HG03060 (cell line): Measurements from ENCODE around the gene NID1.
"Not testable (repeated sequence)": the region's sequence is repeated elsewhere in the genome, so short reads cannot be mapped to it uniquely, and the experiment has no call there.

Source experiments
- ATAC-seq: cut with Tn5 transposase; IDR thresholded peaks from one replicate; pipeline ENCODE4 v1.9.1; 2021; ENCODE audit warnings: low read depth, moderate number of reproducible peaks; ENCODE audit not compliant: unreplicated experiment

Gene NID1

DNA sequence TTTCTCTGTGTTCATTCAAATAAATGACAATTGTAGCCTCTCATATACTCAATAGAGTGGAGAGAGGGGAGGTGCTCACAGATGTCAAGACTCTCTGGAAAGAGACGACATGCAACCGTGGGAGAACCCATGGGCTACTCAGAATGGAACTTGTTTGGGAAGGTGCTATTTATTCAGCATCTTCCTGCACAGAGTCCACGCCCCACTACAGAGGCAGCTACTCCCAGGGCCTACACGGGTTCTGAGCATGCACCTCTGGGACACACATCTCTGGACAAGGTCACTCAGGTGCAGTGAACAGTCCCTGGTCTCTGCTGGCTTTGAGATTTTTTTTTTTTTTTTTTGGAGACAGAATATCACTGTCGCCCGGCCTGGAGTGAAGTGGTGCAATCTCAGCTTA, 64.1 kb downstream of the NID1 start:
- ATAC-seq = no peak

GRCh38 chr1:235999259-235999925, 65.5 kb downstream of the NID1 start:
- ATAC-seq = peak; percentile 70

GRCh38 chr1:235998812-235999211, 66.1 kb downstream of the NID1 start:
- ATAC-seq = peak; percentile 13

DNA sequence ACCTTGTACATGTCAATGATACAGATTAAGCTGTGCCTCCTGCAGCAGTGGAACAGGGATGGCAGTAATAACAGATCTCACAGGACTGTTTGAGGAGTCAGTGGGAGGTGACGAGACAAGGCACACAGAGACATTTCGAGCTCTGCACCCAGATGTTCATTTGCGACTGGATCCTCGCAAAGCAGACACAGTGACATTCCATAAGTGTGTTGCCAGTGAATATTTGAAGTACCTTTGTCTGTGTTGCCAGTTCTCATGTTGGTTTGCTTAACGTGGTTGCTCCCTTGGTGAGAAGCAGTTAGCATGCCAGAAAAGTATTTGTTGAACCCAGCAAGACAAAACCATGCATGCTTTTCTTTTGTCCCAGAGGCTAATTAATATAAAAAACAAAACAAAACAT, 67.0 kb downstream of the NID1 start:
- no peak for ATAC-seq

DNA sequence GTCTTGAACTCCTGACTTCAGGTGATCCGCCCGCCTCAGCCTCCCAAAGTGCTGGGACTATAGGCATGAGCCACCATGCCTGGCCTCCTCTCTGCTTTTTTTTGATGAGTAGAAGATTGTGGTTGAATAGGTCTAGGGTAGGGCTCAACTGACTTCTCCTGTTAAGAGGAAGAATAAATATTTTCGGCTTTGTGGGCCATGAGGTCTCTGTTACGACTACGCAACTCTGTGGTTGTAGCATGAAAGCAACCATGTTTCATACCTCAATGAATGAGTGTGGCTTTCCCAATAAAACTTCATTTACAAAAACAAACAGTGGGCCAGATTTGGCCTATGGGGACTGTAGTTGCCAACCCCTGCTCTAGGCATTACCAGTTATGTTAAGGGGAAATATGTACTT, 67.8 kb downstream of the NID1 start:
- no peak for ATAC-seq

DNA sequence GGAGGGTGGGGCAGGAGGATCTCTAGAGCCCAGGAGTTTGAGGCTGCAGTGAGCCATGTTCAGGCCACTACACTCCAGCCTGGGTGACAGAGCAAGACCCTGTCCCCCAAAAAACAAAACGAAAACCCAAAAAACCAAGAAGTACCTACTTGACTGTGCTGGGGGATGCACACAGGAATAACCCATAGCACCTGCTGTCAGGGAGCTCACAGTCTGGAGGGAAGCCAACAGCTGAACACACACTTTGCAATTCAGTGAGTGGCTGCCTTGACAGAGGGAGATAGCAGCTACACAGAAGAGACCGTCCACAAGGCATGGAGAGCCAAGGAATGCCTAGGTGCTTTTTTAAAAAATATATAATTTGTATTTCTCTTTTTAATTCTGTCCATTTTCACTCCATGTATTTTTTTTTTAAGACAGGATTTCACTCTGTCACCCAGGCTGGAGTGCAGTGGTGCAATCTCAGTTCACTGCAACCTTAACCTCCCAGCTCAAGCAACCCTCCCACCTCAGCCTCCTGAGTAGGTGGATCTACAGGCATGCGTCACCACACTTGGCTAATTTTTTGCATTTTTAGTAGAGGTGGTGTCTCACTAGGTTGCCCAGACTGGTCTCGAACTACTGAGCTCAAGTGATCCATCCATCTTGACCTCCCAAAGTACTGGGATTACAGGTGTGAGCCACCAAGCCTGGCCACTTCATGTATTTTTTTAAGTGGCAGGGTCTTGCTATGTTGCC, 68.7 kb downstream of the NID1 start:
- ATAC-seq = no peak

DNA sequence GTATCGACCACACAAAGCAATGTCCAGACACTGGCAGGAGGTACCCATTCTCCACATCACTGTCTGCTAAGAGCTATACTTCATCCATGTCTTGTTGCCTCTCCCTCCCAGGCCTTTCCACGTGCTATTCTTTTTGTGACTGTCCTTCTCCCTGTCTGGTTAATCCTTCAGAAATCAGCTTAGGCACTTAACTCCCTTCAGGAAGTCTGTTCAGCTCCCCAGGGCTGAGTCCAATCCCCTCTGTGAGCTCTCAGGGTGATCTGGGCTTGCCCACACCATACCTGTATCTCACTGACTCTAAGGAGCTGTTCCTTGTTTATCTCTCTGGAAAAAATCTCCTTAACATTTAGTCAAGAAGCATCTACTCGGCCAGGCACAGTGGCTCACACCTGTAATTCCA, 69.4 kb downstream of the NID1 start:
- ATAC-seq = no peak

DNA sequence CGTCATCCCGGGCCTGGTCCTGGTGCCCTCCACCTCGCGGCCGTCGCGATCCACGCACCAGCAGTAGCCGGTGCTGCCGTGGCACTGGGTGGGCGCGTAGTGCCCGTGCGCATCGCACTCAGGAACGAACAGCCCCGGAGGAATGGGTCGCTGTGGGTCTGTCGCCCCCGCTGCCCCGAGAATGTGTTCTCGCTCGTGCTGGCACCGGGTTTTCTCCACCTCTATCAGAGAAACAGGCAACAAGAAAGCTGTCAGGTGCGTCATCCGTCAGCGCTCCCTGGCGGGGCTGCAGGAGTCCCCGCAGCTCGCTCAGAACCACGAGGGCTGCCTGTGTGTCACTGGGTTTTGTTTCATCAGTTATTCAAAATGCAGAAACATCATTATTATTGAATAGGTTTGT, 71.2 kb downstream of the NID1 start:
- ATAC-seq = no peak

DNA sequence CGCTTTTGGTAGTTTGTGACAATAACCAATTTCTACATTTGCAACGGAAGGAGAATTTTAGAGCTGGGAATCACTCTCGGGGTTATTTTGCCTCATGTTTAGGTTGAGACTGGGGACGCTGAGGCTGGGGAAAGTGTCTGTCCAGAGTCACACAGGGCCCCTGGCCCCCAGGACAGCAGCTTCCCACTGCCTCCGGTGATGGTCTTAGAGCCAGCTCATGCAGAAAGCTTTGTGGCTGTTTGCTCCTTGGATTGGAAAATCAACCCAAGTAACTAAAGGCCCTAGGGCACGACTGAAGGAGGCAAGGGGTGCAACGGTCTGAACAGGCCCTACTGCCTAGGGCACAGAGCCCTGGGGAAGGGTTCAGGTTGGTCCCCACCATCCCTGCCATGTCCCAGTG, 72.0 kb downstream of the NID1 start:
- ATAC-seq = no peak

- no peak for ATAC-seq
Observed at GRCh38 chr1:235992346-235992745, 72.5 kb downstream of the NID1 start.

- no peak for ATAC-seq
Observed at GRCh38 chr1:235990330-235990795, 74.5 kb downstream of the NID1 start.

DNA sequence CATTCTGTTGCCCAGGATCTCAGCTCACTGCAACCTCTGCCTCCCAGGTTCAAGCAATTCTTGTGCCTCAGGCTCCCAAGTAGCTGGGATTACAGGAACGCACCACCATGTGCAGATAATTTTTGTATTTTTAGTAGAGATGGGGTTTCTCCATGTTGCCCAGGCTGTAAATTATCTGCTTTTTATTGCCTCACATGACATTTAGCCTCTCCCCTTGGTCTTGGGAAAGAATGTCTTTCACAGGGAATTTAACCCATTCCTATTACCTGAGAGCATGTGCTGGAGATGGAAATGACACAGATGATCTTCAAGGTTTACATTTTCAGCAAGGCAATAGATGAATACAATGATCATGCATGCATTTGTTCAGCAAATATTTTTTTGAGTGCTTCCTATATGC, 75.8 kb downstream of the NID1 start:
- no peak for ATAC-seq

DNA sequence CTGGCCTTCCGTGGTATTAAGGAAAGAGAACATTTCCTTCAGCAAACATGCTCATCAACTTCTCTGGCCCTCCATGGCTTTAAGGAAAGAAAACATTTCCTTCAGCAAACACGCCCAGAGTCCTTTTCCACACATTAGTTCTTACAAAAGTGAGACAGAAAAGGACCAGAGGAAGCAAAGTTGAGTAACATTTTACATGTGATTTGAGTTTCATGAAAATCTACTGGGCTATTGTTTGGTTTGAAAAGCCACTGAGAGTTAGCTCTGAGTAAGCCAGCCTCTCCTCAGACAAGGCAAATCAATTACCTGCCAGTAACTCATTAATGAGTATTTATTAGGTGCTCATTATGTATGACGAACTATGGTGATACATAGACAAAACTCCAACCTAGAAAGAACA, 78.0 kb downstream of the NID1 start:
- ATAC-seq = no peak

GRCh38 chr1:235984041-235984825, 80.7 kb downstream of the NID1 start:
- ATAC-seq = no peak

DNA sequence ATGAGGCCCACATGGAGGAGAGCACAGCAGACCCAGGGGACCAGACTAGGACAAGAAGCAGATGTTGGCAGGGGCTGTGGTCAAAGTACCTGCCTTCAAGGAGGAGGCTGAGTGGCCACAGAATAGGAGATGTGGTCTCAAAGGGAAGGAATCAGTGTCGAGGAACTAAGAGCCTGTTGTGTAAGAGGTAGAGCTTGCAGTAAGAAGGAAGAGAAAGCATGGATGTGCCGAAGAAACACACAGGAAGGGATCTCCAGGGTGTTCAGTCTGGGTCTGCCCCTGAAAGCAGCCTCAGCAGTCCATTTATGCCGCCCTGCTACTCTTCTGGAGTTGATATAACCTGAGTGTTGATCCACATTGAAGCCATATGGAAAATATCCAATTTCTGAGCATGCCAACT, 83.9 kb downstream of the NID1 start:
- ATAC-seq = no peak

- no peak for ATAC-seq
Observed at GRCh38 chr1:235979716-235980333, 85.1 kb downstream of the NID1 start.

DNA sequence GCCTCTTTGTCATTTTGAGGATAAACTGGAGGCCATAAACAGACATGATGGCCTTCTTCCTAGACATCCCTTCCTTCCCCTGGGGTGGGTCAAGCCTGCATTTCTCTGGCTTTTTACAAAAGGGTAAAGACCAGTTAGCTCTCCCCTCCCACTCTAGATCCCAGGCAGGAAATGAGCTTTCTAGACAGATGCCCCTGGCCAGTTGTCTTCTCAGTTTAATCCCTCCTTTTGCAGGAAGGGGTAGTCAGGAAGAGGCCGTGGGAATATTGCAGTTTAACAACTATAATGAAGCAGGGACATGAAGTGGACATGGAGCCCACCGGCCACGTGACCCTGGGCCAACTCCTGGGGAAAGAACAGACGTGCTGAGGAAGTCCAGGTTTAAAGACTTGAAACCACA, 85.7 kb downstream of the NID1 start:
- ATAC-seq = no peak

DNA sequence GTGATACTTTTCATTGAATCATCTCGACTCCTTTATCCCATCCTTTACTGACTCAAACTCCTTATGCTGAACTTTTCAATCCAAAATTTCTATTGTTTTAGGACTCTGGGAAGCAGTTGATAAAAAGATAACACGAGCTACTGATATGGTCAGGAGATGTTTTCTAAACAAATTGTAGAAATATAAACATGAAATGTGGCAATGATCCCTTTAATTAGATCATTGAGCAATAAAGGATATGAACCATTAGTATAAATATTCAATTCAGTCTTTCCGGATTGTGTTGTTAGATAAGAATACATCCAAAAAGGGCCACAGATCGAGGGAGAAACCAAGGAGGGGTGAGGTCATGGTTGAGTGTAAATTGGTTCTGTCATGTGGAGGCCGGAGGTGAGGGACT, 88.4 kb downstream of the NID1 start:
- ATAC-seq = no peak

GRCh38 chr1:235974616-235975015, 90.3 kb downstream of the NID1 start:
- no peak for ATAC-seq

- ATAC-seq = not testable (repeated sequence)
Observed at GRCh38 chr1:235972691-235973090, 92.2 kb downstream of the NID1 start.

DNA sequence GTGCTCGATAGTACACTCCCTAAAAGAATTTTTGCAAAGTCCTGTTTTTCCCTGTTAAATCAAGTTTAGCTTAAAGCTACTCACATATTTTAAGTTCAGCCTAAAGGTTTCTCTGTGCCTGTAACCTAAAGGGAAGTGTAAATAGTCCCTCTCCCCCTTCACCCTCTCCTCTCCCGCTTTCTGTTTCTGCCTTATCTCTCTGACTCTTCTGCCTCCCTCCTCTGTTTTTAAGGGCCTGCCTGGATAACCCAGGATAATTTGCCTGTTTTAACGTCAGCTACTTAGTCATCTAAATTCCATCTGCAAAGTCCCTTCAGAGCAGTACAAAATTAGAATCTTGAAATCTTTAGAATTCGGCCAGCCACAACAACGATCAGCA, 92.6 kb downstream of the NID1 start:
- no peak for ATAC-seq
